GM13976 (cell line): Measurements from ENCODE around the gene DCBLD2.
A peak's percentile ranks its signal among the peaks of the same experiment; 100 is the strongest.

Source experiments
- DNase-seq: peaks from one replicate; pipeline ENCODE4 v3.0.0; 2012; ENCODE audit warnings: low spot score
- in situ Hi-C: fragments of 300-500 bp; cut with MboI; formaldehyde crosslinking; loops from one replicate; pipeline ENCODE4 v1.12.0; 2022; ENCODE audit warnings: low sequenced_read_pairs, mixed read lengths, inconsistent platforms; ENCODE audit not compliant: unreplicated experiment
- TF ChIP-seq, protein P1 (sequence below): IDR thresholded peaks from 2 replicates; pipeline ENCODE4 v1.5.1; 2012; ENCODE audit warnings: borderline replicate concordance, mild to moderate bottlenecking; ENCODE audit not compliant: insufficient read depth; ENCODE audit errors: extremely low read depth, missing control alignments, control extremely low read depth

The DCBLD2 gene

DNA sequence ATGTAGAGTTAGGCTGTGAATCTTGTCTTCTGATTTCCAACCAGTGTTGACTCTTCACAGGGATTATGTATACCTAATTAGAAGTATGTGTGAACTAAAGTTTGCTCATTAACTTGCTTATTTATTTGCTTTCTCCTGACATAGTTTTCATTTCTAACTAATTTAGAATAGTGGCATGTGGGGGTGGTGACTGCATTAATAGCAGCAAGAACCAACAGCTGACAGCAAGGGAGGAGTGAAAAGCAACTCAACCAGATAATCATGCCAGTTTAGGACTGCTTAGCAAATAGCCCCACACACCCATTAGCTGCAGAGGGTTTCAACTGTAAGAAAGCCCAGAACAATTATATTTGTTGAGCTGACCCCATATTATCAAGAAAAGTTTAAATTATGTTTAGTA is 134.6 kb downstream of the DCBLD2 start:
- no peak for DNase-seq
- in situ Hi-C loops: no loop called here

DNA sequence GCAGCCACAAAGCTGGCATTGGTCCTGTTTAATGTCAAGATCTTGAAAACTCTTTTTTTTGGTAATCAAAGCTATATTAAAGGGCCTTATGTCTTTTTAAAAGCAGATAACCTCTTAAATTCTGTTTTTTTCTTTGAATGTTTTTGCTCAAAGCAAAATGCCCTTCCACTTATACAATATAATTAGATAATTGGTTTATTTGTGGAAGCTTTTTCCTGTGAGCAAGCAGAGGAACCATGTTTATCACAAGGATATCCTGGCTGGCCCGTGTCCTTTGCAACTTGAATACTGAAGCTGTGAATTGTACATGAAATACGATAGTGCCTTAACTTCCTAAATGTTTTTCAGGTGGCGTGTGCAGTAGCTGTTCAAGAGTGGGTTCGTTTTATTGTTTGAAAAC is 135.8 kb downstream of the DCBLD2 start:
- no peak for DNase-seq
- in situ Hi-C loops: no loop called here
- TF ChIP-seq, protein P1, sequence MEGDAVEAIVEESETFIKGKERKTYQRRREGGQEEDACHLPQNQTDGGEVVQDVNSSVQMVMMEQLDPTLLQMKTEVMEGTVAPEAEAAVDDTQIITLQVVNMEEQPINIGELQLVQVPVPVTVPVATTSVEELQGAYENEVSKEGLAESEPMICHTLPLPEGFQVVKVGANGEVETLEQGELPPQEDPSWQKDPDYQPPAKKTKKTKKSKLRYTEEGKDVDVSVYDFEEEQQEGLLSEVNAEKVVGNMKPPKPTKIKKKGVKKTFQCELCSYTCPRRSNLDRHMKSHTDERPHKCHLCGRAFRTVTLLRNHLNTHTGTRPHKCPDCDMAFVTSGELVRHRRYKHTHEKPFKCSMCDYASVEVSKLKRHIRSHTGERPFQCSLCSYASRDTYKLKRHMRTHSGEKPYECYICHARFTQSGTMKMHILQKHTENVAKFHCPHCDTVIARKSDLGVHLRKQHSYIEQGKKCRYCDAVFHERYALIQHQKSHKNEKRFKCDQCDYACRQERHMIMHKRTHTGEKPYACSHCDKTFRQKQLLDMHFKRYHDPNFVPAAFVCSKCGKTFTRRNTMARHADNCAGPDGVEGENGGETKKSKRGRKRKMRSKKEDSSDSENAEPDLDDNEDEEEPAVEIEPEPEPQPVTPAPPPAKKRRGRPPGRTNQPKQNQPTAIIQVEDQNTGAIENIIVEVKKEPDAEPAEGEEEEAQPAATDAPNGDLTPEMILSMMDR: no peak

More for the DNA sequence above, 134.6 kb downstream of the DCBLD2 start:
- TF ChIP-seq, protein P1: no peak

DNA sequence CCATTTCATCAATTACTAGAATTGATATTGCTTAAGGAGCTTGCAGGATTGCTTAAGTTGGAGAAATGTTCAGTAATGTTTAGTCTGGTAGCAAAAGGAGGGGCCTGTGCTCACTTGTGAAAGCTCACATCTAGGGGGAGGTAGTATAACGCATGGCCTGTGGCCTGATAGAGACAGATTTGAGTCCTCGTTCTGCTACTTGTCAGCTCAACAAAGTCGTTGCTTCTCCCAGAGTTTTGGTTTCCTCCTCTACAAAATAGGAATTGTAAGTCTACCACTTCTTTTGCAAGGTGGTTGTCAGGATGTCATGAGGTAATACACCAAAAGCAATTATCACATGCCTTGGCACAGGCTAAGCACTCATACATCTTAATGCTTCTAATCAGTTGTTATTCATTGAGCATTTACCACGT is 137.0 kb downstream of the DCBLD2 start:
- DNase-seq: no peak

DNA sequence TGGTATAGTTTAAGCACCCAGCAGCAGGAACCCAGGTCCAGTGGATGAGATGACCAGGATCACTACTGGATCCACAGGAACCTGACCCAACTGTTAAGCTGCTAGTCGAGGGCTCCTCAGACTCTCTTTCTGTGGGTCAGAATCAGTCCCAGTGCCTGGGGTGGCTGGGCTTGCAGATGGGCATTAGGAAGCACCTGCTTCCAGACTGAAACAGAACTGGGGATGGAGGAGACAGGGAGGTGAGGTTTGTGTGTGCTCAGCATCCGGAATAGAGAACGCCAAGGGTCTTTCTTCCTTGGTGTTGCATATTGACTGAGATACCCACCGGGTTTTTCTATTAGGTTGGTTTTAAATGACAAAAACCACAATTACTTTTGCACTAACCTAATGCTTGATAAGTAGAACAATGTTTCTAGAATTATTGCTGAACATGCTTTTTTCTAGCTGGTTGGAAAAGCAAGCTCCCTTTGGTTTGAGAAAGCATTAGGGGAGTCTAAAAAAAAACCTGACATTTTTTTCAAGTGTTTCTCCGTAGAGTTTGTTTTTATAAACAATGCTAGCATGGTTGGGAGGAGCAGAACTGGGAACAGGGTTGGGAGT is 137.6 kb downstream of the DCBLD2 start:
- in situ Hi-C loops: no loop called here
- DNase-seq: no peak
- TF ChIP-seq, protein P1: no peak

More for the DNA sequence above, 137.0 kb downstream of the DCBLD2 start:
- in situ Hi-C loops: no loop called here
- TF ChIP-seq, protein P1: peak; percentile 8

DNA sequence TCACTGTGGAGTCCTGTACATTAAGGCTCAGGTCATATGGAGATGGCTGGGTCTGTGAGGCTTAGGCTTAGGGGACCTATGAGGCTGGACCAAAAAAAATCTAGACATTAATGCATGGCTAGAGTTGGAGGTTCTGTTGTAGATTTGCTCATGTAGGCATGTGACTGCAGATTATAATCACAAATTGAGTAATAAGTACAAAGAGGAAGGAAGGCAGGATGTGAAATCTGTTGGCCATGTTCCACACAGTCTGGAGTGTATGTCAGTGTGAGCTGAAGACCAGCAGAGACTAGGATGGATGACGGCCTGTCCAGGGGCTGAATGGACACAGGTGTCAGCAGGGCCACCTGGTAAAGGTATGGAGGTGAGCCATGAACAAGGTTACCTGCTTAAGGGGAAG is 138.4 kb downstream of the DCBLD2 start, which contains the start of gene ST3GAL6:
Gene ST3GAL6 (plus strand): TSS at position 265 of the 400 bp plus-strand sequence. CDS start 5,101 bp downstream, outside the sequence.
- in situ Hi-C loops: no loop called here
- TF ChIP-seq, protein P1: no peak
- no peak for DNase-seq

DNA sequence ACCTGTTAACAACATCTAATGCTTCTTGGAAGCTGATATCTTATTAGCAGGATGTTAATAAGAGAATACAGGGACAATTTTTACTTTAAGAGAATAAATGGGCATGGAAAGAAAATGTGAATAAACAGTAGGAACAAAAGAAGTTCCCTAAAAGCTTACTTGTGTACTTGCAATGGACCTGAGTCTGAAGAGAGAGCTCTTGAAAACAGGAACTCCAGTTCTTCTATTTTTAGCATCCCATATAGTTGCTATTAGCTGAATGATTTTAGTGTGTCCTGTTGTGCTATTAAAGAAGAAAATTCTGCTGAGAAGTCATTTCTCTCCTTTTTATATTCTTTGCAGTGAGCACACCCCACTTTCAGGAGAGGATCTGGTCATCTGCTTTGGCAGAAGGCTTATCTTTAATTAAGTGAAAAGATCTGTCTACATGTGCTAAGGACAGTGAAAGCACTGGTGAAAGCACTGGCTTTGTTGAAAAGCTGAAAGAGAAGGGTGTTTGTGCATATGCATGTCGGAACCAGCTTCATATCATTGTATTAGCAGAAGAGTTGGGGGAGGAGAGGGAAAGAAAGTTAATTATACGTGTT is 139.8 kb downstream of the DCBLD2 start:
- TF ChIP-seq, protein P1: no peak
- no peak for DNase-seq
- in situ Hi-C loops: no loop called here
